HepG2 (cell line): ENCODE results near the gene LATS2.

Source experiments
- RAD21 ChIP-seq: fragments of 450-650 bp; formaldehyde crosslinking; IDR thresholded peaks from 2 replicates; pipeline ENCODE4 v1.5.0; 2020; ENCODE audit warnings: mild to moderate bottlenecking
- SMC3 ChIP-seq: IDR thresholded peaks from 2 replicates; pipeline ENCODE4 v1.6.1; 2011; ENCODE audit warnings: low read length, improper control_type of control experiment
- TAF1 ChIP-seq: sonication (generic); formaldehyde crosslinking; IDR thresholded peaks from 2 replicates; pipeline ENCODE4 v1.4.0; 2020; ENCODE audit warnings: missing genetic modification reagents
- ZFP36 ChIP-seq: fragments of 150-350 bp; IDR thresholded peaks from 2 replicates; pipeline ENCODE4 v1.6.1; 2018; ENCODE audit warnings: borderline replicate concordance, low read length, low read depth; ENCODE audit not compliant: partially characterized antibody
- ZSCAN29 ChIP-seq: sonication (generic); formaldehyde crosslinking; conservative IDR thresholded peaks from 2 replicates; pipeline ENCODE4 v1.4.0; 2020; ENCODE audit warnings: mild to moderate bottlenecking, missing genetic modification reagents
- TF ChIP-seq, protein P1 (sequence below): sonication (generic); formaldehyde crosslinking; IDR thresholded peaks from 2 replicates; pipeline ENCODE4 v1.8.1; 2023; ENCODE audit warnings: mild to moderate bottlenecking, inconsistent platforms, moderate library complexity, missing genetic modification reagents, borderline replicate concordance
- TF ChIP-seq, protein P2 (sequence below): IDR thresholded peaks from 2 replicates; pipeline ENCODE4 v1.6.1; 2018; ENCODE audit warnings: missing genetic modification reagents

DNA sequence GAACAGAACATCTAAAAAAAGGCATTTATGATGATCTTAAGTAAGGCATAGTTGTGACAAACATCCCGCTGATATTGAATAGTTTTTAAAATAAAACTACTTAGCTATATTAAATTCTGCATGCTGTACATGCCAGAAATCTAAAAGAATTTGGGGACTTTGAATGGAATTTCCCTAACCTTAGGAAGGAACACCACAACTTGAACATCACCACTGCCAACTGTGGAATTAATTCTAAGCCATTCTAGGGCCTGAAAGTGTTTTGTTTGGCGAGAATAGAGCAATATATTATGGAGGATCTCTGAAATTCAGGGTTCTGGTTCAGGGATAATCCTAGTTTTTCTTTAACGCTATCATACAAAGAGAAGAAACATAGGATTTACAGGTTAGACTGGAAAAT lies 17.8 kb upstream of the LATS2 start:
- no peak for TF ChIP-seq ZFP36
- TF ChIP-seq ZSCAN29 (CRISPR knock-in tag): no peak
- no peak for TF ChIP-seq RAD21 (CRISPR knock-in tag)
- TF ChIP-seq, protein P1, sequence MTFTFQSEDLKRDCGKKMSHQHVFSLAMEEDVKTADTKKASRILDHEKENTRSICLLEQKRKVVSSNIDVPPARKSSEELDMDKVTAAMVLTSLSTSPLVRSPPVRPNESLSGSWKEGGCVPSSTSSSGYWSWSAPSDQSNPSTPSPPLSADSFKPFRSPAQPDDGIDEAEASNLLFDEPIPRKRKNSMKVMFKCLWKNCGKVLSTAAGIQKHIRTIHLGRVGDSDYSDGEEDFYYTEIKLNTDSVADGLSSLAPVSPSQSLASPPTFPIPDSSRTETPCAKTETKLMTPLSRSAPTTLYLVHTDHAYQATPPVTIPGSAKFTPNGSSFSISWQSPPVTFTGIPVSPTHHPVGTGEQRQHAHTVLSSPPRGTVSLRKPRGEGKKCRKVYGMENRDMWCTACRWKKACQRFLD: no peak
- no peak for TF ChIP-seq SMC3
- TF ChIP-seq, protein P2, sequence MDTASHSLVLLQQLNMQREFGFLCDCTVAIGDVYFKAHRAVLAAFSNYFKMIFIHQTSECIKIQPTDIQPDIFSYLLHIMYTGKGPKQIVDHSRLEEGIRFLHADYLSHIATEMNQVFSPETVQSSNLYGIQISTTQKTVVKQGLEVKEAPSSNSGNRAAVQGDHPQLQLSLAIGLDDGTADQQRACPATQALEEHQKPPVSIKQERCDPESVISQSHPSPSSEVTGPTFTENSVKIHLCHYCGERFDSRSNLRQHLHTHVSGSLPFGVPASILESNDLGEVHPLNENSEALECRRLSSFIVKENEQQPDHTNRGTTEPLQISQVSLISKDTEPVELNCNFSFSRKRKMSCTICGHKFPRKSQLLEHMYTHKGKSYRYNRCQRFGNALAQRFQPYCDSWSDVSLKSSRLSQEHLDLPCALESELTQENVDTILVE (CRISPR knock-in tag): no peak
- no peak for TF ChIP-seq TAF1 (CRISPR knock-in tag)
